ENCODE data around the gene GNAS.

DNA sequence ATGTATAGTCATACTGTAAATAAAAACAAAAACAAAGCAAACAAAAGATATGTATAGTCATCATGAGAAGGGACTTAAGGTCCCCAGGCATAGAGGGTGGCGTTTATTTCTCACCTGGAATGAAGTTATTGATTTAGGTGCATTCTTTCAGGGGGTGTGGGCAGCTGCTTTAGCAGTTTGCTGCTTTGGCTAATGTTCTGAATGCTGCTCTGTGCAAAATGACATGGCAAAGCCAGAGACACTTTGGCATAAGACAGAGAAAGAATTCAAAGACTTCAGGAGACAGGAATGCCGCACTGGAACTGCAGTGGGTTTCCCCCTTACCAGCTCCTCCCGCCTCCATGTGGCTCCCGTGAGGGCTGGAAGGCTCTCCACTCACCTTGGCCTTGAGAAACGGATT, 92.1 kb downstream of the GNAS start:
- TF ChIP-seq, protein P1, sequence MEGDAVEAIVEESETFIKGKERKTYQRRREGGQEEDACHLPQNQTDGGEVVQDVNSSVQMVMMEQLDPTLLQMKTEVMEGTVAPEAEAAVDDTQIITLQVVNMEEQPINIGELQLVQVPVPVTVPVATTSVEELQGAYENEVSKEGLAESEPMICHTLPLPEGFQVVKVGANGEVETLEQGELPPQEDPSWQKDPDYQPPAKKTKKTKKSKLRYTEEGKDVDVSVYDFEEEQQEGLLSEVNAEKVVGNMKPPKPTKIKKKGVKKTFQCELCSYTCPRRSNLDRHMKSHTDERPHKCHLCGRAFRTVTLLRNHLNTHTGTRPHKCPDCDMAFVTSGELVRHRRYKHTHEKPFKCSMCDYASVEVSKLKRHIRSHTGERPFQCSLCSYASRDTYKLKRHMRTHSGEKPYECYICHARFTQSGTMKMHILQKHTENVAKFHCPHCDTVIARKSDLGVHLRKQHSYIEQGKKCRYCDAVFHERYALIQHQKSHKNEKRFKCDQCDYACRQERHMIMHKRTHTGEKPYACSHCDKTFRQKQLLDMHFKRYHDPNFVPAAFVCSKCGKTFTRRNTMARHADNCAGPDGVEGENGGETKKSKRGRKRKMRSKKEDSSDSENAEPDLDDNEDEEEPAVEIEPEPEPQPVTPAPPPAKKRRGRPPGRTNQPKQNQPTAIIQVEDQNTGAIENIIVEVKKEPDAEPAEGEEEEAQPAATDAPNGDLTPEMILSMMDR (conservative IDR thresholded peaks at IDR 0.05; ENCODE audit: low read length): no peak
- TF ChIP-seq EZH2phosphoT487 (IDR thresholded peaks at IDR 0.05; ENCODE audit: borderline replicate concordance): no peak
